GM21423 (cell line): ENCODE results near the gene TEPSIN.

Experiments used
- ATAC-seq: cut with Tn5 transposase; IDR thresholded peaks from one replicate; pipeline ENCODE4 v1.9.1; 2021; ENCODE audit warnings: mild to moderate bottlenecking, moderate library complexity; ENCODE audit not compliant: unreplicated experiment

Gene TEPSIN

DNA sequence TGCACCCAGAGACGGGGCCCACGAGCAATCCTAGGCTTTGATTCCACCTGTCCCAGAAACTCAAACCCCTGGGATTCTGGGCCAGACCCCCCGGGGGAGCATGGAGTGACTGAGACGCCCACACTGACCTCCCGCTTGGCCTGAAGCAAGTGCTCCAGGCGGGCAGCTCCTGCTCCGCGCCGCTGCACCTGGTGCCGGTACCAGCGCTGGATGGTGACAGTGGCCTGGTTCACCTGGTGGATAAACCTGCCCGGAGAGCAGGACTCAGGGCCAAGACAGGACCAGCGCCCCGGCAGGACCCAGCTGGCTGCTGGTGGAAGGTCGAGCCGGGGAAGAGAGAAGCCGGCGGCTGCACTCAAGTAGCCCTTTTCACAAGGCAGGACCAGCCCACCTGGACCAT is 38.7 kb downstream of the TEPSIN start:
- ATAC-seq, result no peak

DNA sequence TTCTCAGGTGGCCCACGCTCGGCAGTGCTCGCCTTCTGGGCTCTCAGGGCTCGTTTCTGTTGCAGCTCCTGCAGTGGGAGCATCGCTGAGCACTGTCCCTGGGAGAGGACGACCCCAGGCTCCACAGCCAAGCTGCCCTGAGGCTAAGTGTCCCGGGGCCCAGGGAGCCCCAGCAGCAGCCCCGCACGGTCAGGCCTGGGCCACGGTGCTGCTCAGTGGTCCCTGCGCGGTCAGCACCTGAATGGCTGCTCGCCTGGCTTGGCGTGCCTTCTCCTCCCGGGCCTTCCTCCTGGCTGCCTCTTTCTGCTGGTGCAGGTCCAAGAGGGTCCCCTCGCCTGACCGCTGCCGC is 39.4 kb downstream of the TEPSIN start:
- ATAC-seq, result no peak

DNA sequence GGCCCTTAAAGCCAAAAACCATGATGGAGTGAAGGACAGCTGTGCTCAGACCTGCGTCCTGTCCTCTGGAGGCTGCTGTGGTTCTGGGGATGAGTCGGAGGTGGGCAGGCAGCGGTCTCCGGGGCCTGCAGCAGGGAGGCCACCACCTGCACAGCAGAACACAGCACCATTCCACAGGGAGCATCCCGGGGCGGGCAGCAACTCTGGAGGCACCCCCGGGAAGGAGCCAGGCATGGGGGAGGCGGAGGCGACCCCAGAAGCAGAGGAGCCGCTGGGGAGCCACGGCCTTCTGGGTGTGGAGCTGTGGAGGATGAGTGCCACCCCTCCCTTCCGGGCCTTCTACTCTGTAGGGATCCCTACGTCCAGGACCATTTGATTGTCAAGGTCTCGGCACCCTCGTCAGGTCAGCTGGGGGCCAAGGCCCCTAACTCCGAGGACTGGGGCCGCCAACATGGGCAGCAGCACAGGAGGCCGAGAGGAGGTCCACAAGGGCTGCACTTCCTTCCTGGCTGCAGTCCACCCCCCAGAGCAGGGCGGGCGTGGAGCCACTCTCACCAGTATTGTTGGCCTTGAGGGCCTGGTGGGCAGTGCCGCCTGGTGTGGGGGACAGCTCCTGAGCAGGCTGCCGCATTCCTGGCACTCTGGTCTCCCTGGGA is 39.9 kb downstream of the TEPSIN start:
- no peak for ATAC-seq

DNA sequence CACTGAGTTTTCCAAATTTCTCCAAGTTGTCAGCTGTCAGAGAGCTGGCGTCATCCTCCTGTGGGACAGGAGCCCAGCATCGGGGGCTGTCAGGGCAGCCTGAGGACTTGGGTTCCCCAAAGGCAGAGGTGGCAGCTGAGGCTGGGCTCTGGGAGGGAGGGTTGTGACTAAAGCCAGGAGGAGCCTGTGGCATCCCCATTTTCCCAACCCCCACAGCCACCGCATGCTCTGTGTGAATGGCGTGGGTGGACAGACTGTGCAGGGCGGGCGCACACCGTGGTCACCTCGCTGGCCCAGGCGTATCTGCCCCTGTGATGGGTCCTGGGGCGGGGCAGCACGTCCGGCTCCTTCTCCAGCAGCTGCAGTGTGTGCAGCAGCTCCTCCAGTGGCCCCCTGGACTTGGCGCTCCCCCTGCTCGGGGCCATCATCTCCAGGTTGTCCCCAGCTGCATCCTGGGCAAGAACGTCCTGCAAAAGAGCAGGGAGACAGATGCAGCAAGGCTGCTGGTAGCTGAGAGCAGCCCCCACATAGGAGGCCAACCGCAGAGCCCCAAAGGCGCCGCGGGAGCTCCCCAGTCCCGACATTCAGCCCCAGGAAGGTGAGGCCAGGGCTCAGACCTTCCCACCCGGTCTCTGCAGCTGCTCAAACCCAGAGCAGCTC is 40.9 kb downstream of the TEPSIN start:
- no peak for ATAC-seq

DNA sequence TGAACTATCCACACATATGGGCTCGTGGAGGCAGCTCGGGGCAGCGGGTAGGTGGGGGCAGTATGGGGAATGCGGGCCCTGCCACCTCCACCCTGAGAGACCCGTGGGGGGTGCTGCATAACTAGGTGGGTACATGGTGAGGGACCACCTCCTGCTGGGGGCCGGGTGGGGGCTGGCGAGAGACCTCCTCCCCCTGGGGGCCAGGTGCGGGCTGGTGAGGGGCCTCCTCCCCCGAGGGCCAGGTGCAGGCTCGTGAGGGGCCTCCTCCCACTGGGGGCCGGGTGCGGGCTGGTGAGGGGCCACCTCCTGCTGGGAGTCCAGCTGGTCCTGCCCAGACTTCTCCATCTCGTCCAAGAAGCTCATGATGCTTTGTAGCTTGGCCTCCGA is 41.5 kb downstream of the TEPSIN start:
- ATAC-seq, result no peak

DNA sequence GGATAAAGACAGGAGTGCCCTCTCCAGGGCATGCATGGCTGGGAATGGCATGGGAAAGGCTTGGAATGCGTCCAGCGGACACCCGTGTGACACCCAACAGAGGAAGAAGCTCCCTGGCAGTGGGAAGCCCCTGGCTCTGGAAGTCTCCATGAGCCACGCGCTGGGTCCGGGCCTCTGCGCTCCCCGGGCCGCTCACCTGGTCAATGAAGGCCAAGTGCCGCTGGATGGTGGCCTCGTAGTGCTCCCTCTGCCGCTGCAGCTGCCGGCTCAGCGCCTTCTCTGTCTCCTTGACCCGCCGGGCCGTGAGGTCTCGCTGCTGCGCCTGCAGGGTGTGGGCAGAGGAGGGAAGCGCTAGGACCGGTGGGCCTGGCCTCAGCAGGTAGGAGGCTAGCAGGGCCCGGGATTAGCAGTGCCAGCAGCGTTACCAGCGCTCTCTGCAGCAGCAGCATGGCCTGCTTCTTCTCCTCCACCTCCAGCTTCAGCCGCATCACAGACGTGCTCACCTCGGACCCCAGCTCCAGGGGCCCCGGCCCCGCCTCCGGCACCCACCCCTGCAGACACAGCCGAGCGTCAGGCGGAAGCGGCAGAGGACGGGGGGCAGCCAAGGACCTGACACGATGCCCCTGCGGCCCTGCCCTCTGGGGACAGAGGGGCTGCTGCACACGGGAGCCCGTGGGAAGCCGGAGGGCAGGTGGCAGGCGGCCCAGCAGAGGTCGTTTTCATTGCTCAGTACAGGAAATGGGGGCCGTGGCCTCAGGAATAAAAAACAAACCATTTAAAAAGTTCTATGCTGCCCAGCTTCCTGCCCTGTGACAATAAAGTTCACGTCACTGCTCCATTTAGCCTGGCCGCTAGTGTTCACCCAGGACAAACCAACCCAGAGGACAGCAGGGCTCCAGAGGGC is 42.1 kb downstream of the TEPSIN start:
- no peak for ATAC-seq

DNA sequence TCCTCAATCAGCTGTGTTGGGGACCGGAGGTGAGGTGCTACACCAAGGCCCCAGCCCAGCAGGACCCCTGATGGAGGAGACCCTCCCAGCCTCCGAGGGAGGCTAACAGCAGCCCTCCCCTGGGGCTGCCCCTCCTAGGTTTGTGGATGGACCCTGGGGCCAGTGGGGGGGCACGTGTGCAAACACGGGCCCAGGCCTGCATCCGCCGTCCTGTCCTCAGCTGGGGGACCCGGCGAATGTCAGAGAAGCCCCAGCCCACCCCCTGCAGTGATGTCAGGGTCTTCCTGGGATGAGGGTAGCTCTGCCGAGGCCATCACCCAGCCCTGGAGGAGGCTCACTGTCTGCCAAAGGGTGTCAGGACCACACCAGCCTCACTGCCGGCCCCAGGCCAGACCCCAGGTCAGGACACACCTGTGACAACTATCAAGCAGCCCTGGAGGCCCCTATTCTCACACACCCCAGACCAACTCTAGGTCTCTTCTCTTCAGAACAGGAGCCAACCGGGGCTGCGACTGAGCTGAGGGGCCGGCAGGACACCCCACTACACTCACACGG is 42.8 kb downstream of the TEPSIN start:
- ATAC-seq, result no peak

DNA sequence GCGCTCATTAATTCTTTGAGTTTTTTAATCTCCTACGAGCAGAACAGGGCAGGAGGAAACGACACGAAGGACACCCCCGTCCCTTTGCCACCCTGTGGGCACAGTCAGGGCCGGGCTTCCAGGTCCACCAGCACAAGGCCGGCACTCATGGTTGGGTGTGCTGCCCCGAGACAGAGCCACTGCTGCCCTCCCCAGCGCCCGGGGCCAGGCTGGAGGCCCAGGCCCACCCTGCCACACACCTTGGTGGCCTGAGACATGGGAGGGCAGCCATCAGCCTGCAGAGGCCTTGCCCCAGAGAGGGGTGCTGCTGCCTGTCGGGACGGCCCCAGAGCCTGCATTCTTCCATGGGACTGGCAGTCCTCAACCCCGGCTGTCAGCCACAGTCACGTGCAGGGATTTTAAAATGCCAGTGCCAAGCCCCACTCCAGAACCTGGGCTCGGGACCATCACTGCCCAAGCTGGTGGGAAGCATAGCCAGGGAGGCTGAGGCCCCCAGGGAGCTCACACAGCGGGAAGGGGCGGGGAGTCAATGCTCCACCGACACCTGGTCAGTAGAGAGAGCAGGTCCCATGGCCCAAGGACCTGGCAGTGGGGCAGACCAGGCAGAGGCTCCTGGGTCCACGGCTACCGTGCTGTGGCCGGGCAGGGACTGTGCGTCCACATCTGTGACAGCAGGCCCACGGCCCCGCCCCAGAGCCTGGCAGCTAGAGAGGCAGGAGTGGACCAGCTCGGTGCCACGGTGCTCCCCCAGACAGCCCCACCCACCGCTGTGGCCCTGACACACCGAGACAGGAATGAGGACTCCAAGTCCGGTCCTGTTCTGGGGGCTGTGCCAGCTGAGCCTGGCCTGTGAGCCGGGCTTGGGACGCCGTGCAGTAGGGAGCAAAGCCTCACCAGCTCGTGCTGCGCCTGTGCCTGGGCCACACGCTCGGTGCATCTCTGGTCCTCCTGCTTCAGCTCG is 43.6 kb downstream of the TEPSIN start:
- no peak for ATAC-seq

DNA sequence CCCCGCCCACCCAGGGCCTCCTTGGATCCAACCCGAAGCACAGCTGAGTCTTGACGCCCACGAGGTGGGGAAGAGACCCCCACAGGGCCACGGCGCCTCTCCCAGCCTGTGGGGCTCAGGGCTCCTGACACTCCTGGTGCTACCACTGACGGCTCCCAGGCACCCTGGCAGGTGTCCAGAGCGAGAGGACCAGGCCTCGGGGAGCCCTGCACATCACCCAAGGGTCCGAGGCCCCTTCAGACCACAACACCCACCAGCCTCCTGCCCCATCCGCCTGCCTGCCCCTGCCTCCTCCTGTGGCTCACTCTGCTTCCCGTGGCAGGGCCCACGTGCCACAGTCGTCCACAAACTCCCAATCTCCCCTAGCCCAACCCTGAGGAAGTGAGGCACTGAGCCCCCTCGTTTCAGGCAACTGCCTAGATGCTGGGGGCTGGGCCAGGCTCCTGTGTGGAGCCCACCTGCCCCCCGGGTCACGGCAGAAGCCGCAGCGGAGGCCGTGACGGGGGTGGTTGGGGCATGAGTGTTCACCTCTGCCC is 44.6 kb downstream of the TEPSIN start:
- no peak for ATAC-seq

DNA sequence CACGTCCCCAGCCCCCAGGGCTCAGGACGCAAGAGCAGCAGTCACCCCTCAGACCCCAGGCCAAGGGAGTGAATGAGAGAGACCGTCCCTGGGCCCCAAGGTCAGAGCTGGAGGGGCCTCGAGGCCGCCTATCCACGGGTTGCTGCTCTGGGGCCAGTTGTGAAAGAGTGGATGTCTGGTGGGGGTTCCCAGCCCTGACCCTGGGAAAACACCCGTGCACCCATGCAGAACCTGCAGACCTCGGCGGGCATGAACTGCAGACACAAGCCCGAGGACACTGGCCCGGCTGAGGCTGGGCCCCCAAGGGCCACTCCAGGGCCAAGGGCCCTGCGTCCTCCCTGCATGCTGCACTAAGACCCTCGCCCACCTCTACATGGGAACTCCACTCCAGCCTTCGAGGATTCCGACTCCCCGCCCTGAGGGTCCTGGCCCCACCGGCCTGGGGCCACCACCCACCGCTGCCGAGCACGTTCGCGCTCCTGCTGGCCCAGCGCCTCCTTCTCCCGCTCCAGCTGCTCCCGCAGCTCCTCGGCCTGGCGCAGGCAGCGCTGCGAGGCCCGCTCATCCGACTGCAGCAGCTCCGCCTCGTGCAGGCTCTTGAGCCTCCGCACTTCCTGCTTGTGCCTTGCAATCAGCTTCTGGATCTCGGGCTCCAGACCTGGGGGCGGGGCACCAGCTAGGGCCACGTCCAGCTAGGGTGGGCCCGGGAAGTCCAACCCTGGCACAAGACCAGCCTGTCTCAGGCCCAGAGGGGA is 45.2 kb downstream of the TEPSIN start:
- no peak for ATAC-seq

DNA sequence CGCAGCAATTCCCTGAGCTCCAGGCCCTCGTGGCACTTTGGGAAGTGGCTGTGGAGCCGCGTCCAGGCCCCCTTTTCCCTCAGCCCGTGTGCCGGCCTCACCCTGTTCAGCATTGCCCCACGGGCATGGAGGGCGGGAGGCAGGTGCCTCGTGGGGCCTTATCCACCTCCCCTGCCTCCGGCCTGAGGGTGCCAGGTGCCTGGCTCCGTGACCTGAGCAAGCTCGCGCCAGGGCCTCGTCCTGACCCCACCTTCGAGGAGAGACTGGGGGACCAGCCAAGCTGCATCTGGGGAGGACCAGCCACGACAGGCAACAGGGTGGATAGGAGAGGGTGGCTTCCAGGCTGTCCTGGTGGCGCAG is 45.8 kb downstream of the TEPSIN start:
- no peak for ATAC-seq

DNA sequence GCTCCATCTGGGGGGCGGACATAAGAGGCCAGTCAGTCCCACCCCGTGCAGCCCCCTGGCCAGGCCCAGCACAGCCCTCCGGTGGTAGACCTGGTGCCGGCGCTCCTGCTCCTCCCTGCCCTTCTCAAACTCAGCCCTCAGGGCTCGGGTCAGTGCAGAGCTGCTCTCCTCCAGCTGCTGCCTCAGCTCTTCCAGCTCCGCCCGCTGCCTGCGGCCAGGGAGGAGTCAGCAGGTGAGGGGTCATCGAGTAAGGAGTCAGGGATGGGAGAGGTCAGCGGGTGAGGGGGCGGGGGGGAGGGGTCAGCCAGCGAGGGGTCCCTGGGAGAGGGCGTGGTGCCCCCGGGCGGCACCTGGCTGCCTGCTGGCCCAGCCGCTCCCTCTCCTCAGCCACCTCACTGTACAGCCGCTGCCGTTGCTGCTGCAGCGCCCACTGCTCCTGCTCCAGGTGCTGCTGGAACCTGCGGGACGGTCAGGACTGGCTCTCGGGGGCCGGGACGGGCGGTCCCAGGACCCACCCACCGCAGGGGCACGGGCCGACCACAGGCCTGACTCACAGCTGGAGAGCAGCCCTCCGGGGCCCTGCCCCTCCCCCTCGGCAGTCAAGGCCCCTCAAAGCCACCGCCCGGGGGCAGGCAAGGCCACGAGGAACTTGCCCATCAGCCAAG is 46.3 kb downstream of the TEPSIN start:
- ATAC-seq, result no peak

DNA sequence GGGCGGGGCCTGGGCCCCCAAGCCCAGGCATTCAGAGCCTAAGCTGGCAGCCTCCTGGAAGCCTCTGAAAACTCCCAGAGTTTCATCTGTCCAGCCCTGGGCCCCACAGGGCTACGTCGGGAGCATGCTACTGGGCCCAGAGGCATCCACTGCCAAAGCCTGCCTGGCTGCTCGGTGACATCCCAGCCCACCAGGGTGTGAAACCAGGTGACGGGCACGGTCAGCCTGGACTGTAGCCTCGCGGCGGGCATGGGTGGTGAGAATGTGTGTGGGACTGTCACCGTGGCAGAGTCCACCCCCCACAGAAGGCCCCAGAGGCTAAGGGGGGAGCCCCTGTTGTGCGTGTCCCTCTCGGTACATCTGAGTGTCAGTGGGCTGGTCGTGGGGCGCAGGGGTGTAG is 47.2 kb downstream of the TEPSIN start:
- no peak for ATAC-seq

DNA sequence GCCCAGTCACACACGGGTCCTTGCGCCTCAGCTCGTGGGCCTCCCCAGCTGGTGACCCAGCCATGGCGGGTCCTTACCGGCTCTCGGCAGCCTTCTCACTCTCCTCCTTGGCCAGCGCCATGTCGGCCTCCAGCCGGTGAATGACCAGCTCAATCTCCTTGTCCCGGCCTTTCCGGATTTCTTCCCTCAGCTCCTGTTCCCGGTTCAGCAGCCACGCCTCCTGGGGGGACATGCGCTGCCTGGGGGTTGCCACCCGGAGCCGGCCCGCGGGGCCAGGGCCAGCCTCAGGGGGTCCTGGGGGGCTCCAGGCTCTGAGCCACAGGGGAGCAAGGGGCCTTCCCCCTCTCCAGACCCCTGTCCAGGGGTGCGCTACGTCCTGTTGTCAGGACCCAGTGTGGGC is 47.7 kb downstream of the TEPSIN start:
- no peak for ATAC-seq

DNA sequence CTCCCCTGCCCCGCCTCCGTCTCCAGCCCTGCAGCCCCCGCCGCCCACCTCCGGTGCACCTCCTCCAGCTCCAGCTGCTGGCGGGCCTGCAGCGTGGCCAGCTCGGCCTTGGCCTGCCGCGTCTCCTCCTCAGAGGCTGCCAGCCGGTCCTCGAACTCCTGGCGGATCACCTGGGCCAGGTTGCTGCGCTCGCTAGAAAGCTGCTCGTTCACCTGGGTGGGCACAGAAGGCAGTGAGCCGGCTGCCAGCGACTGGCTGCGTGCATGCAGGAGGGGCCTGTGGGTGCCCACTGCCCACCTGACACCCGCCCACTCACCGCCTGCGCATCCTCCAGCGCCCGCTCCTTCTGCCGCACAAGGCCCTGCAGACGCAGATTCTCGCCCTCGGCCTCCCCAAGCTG is 48.3 kb downstream of the TEPSIN start:
- no peak for ATAC-seq

DNA sequence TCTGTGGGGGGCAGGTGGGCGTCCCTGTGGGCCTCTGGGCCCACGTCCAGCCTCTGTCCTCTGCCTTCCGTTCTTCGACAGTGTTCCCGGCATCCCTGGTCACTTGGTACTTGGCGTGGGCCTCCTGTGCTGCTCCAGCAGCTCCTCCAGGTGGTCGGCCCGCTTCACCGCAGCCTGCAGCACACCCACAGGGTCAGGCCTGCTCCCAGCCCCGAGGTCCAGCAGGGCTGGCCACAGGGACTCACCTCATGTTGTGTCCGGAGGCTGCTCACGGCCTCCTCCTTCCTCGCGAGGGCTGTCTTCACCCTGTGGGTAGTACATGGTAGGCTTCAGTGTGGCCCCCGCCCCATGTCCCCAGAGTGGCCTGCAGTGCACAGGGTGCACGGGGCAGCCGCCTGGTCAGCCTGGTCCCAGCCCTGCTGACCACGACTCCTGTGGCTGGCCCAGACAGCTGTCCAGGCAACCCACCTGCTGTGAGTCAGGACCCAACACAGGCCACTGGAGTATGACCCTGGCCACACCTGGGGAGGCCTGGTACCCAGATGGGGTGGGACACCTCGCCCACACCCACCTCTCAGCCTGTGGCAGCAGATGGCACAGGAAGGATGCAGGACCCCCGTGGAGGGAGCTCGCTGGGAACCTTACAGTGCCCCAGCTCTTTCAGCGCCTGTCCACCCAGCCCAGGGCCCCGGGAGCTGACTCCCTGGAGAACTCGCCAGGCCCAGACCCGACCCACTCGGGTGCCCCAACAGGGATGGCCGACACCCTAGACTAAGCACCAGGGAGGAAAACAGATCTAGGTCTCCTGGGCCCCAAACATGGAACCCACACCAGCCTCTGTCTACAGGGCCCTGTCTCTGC is 49.0 kb downstream of the TEPSIN start:
- no peak for ATAC-seq

DNA sequence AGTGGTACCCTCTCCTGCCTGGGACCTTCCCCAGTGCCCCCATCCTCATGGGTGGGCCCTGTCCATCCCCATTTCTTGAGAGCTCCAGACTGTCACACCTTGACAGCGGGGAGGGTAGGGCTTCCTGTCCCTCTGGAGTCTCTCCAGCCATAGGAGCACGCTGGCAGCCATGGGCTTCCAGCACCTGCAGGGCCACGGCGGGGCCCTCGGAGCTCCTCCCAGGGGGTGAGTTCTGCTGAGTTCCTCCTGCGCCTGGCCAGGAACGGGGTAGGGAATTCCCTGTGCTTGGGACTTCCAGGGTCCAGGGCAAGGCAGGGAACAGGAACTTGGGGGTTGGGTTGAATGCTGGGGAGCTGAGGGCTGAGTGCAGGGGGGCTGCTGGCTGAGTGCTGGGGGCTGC is 49.8 kb downstream of the TEPSIN start:
- no peak for ATAC-seq

DNA sequence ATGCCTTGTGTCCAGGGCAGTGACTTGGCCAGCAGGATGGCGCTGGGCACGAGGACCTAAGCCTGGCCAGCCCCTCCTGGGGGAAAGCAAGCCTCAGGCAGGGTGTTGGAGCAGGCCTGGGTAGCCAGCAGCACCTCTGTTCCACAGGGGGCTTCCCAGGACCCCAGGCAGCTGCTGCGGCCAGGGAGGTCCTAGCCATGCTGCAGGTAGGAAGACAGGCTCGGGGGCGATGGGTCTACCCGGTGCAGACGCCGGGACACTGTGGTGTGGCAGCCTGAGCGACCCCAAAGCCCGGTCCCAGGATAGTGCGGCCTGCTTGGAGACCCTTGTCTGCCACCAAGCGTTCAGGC is 50.4 kb downstream of the TEPSIN start:
- no peak for ATAC-seq
